Activated T-cell treated with anti-CD3 and anti-CD28 coated beads for 4 hours (primary cell): ENCODE data around the gene GCK.

Experiments used
- DNase-seq: peaks from one replicate; pipeline ENCODE4 v3.0.0-alpha.2; 2020

The GCK gene

GRCh38 chr7:44114586-44115310 is 74.5 kb downstream of the GCK start:
- DNase-seq = no peak

- DNase-seq = no peak
Observed at GRCh38 chr7:44113764-44114354, 75.4 kb downstream of the GCK start.

GRCh38 chr7:44112997-44113763 is 76.1 kb downstream of the GCK start:
- no peak for DNase-seq

- DNase-seq = no peak
Observed at GRCh38 chr7:44112231-44112996, 76.8 kb downstream of the GCK start.

GRCh38 chr7:44111761-44112160 is 77.5 kb downstream of the GCK start:
- DNase-seq = no peak

GRCh38 chr7:44110719-44111635 is 78.3 kb downstream of the GCK start:
- DNase-seq = no peak

- DNase-seq = no peak
Observed at GRCh38 chr7:44109991-44110390, 79.2 kb downstream of the GCK start.

GRCh38 chr7:44108768-44109750 is 80.2 kb downstream of the GCK start:
- no peak for DNase-seq

GRCh38 chr7:44107961-44108767 is 81.1 kb downstream of the GCK start:
- no peak for DNase-seq

- no peak for DNase-seq
Observed at GRCh38 chr7:44107116-44107960, 81.9 kb downstream of the GCK start.

GRCh38 chr7:44106311-44107065 is 82.8 kb downstream of the GCK start:
- DNase-seq = no peak

- no peak for DNase-seq
Observed at GRCh38 chr7:44105832-44106231, 83.4 kb downstream of the GCK start.

GRCh38 chr7:44104860-44105771 is 84.1 kb downstream of the GCK start:
- DNase-seq = no peak

GRCh38 chr7:44103923-44104859 is 85.0 kb downstream of the GCK start, which contains the start of gene AEBP1:
AEBP1 (plus strand) TSS chr7:44104345; CDS start chr7:44104666, 321 bp downstream.
- no peak for DNase-seq

GRCh38 chr7:44103566-44103922 is 85.7 kb downstream of the GCK start:
- DNase-seq = no peak
